Activated CD8-positive, alpha-beta memory T cell treated with anti-CD3 and anti-CD28 coated beads, Interleukin-2, amount 50 U/mL, for 1 hour (primary cell): ENCODE results near the gene CDC14B.
"Not testable (repeated sequence)": the region's sequence is repeated elsewhere in the genome, so short reads cannot be mapped to it uniquely, and the experiment has no call there.

Source experiments
- DNase-seq: peaks from one replicate; pipeline ENCODE4 v3.0.0-alpha.2; 2020; ENCODE audit errors: extremely low read depth

CDC14B gene

DNA sequence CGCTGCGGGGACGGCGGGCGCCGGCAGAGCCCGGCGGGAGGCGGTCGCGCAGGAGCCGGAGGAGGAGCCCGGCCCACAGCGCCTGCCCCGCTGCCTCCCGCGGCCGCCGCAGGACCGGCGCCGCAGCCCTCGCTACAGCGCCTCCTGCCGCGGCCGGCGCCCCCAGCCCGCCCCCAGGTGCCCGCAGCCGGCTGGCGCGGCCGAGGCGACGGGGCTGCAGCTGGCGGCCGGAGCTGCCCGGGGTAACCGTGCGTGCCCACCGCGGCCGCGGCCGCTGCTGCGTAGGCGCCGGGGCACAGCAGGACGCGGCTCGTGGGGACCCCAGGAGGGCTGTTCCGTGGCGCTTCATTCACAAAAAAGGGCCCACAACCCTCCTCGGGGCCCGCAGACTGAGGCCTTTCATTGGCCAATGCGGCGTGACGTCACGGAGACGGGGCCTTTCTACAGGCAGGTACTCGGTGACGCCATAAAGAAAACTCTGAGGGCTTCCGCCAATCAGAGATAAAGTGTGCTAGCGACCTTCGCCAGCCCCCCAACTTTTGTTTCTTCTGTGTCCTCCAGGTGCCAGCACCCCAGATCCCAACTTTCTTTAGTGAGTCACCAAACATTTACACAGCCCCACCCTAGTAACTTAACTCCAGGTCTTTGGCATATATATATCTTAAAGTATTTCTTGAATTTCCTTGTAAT lies at the start of gene CDC14B:
CDC14B (minus strand) TSS at position 353 of the 690 bp plus-strand sequence. CDS start 465 bp downstream, outside the sequence.
- DNase-seq: peak; percentile 45

DNA sequence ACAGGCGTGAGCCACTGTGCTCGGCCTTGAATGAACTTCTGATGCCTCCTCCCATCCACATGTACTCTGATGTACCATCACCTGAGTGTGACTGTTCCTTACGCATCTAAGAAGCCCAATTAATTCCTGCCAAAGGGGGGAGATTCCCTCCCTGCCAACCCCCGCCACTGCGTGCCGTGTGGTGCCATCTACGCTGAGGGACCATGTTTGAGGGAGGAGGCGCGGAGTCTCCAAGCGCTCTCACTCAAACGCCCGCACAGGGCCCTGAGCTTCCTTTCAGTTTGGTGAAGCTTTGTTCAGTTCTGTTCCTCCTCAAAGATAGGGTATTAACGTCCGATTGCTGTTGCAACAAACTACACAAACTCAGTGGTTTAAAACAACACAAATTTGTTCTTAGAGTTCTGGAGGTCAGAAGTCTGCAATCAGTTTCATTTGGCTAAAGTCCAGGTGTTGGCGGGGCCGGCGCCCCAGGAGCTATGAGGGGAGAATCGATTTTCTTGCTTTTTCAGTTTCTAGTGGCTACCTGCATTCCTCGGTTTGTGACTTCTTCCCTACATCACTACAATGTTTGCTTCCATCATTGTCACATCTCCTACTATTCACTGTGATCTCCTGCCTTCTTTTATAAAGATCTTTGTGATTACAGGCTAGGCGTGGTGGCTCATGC lies 49.4 kb upstream of the CDC14B start:
- DNase-seq: no peak

DNA sequence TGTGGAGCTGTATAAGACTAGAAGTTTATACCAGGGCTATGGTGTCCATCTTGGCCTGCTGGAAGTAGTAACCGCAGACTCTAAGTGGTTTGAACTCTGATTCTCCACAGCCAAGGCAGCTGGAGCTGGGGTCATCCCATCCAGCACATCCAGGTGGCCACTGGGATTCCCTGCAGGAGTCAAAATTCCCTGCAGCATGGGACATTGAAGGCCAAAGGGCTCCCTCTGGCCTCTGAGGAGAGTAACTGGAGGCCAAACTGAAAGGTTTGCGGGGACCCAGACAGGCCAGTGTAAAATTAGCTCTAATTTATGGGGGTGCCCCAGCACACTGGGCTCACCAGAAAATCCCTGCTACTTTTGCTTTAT lies 47.7 kb upstream of the CDC14B start:
- no peak for DNase-seq

DNA sequence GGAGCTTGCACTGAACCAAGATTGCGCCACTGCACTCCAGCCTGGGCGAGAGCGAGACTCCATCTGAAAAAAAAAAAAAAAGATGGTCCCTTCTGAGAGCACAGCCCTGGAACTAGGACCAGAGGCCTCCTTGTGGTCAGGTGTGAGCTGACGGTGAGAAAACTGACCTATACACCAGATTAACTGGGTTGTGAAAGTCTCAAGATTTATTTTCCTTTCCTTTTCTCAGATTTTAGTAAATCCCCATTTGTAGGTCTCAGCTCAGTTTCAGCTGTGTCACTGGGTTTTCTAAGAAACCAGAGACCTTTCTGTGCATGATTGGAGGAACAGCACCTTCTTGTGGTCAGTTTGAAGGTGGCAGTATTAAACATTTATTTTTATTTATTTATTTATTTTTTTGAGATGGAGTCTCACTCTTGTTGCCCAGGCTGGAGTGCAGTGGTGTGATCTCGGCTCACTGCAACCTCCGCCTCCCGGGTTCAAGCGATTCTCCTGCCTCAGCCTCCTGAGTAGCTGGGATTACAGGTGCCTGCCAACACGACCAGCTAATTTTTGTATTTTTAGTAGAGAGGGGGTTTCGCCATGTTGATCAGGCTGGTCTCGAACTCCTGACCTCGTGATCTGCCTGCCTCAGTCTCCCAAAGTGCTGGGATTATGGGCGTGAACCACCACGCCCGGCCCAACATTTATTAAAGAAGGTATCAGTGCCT lies 47.2 kb upstream of the CDC14B start:
- DNase-seq: not testable (repeated sequence)

DNA sequence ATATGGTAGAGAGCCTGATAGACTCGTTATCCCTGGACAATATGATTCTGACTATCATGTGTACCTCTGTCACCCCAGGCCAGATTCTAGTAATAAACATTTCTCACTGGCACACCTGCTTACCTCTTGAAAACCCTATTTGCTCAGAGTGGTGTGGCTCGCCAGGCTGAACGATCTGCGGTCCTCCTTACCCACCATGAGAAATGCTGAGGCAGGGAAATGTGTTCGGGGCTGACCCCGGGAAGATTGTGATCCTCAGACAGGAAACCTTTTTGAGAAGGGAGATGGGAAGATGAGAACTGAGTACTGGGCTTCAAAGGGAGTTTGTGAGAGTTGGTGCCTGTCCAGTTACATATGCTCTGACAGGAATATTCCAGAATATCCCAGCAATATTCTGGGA lies 46.1 kb upstream of the CDC14B start:
- DNase-seq: no peak

DNA sequence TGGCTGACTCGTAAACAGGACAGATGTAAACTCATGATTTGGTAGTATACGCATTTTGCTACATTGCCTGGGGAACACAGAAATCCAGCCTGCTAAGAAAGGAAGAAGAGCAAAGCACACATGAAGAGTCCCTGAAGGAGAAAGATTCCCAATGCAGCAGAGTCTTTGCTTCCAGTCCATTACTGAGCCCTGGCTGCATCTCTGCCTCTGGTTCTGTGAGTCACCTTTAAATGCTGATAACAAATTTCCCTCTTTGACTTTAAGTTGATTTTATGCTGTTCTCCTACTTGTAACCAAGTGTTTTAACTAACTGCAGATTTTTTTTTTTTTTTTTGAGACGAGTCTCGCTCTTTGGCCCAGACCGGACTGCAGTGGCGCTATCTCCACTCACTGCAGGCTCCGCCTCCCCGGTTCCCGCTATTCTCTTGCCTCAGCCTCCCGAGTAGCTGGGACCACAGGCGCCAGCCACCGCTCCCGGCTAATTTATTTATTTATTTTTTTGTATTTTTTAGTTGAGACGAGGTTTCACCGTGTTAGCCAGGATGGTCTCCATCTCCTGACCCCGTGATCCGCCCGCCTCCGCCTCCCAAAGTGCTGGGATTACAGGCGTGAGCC lies 44.0 kb upstream of the CDC14B start:
- DNase-seq: no peak

DNA sequence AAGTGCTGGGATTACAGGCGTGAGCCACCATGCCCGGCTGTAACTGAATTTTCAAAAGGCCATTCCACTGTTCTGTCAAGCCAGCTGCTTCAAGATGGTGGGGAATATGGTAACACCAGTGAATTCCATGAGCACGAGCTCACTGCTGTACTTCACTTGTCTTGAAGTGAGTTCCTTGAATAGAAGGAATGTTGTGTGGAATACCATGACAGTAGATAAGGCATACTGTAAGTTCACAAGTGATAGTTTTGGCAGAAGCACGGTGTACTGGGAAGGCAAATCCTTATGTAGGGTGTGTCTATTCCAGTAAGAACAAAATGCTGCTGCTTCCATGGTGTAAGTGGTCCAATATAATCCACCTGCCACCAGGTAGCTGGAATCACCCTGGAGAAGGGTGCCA lies 42.1 kb upstream of the CDC14B start:
- no peak for DNase-seq

DNA sequence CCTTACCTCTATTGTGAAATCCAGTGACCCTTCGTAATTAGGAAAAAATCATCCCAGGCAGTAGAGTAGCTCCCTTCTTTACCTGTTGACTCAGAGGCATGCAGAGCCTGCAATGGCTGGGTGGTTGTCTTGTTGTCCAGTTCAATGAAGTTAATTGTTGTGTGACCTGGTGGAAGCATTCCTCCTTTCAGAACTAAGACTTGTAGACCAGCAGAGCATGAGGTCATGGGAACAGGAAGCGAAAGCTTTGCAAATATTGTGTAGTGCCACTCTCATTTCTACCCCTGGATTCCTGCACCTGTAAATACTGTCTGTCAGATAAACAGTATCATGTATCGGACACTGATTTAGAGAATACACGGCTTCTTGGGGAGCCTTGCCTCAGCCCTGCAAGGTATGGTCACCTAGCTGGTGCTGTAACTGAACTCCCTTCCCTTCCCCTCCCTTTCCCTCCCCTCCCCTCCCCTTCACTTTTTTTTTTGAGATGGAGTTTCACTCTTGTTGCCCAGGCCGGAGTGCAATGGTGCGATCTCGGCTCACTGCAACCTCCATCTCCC lies 41.1 kb upstream of the CDC14B start:
- no peak for DNase-seq

DNA sequence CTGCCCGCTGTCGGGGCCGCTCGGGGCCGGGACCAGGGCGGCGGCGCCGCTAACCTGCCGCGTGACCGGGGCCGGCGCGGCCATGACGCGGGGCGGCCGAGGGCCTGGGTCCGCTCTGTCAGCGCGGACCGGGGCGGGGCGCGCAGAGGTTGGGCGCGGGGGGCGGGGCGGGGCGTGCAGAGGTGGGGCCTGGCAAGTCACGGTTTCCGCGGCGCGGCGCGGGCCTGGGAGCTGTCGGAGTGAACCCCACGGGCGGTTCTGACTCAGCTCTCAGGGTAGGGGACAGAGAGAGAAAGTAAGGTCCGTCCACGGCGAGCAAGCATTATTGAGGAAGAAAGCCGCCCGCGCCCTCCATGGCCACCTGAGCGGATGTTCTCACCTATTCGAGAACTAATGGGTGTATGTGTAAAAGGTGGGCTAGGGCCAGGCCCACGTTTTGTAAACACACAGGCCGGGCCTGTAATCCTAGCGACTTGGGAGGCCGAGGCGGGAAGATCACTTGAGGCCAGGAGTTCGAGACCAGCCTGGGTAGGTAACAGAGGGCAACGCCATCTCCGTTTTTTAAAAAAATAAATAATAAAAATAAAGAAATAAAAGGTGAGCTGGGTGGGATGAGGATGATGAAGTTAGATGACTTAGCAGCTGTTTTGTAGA lies 35.7 kb upstream of the CDC14B start, which contains the start of gene PRXL2C:
PRXL2C (minus strand) TSS at position 120 of the 654 bp plus-strand sequence; CDS start at position 84, 36 bp downstream.
- DNase-seq: peak; percentile 58

DNA sequence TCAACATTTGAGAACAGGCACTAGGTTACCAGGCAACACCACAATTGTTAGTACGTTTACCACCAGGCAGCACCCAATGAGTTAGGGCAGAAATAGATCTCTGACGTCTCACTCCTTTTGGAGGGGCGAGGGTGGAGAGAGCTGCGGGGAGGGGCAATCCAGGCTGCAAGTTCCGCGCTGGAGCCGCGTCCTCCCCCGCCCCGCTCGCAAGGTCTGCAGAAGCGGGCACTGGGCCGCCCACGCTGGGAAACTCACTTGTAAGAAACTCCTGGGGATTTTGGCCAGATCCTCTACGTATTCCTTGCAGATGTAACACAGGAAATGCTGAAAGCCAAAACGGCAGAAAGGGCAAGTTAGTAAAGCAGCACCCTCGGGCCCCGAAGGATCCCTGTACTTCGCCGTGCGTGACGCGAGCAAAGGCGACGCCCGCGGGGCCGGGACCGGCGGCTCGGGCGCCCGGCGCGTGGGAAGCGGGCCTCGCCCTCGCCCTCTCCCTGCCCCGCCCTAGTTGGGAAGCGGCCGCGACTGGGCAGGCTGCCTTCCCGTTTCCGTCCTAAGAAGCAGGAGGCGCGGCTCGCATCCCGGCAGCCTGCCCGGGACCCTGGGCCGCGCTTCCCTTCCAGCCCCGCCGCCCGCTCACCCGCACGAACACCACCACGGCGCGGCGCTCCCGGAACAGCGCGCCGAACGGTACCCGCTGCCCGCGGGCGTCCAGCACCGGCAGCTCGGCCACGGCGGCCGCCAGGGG lies 35.0 kb upstream of the CDC14B start:
- peak; percentile 74 for DNase-seq

DNA sequence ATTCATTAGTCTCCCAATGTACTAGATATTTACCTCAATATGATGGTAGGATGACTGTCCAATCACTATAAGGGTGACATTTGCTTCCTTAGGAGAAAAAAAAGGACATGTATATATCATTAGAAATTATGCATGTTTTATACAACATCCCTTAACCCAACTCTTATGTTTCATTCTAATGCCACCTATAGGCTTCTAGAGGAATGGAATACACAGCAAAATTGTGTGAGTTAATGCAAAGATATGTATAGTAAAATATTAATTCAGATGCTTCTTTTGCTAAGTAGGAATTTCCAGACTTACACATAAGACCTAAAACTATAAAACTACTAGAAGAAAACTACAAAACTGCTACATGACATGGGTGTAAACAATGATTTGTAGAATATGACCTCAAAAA lies 32.0 kb upstream of the CDC14B start:
- no peak for DNase-seq

DNA sequence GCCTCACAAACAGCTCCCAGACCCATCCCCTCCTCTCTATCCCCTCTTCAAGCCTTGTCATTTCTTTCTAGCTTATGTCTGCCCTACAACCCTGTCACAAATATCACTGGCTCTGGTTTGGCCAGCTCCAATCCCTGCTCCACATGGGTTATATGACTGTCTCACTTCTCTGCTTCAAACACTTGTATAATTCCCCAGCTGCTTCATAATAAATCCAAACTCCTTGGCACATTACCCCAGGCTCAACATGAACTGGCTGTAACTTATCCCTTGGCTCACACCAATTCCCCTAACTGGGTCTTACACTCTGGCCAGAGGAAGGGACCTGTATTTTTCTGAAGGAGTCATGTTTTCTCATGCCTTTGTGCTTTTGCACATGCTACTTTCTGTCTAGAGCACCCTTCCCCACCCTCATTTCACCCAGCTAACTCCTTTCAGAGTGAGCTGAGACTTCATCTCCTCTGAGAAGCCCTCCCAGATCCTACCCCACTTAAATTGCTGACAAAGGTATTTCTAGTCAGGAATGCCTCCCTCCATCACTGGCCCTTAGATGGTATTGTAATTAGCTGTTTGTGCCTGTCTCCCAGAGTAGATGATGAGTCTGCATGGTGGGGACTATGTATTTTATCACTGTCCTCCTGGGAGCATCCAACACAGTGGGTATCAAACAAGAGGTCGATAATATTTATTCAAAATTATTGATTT lies 30.1 kb upstream of the CDC14B start:
- DNase-seq: no peak

DNA sequence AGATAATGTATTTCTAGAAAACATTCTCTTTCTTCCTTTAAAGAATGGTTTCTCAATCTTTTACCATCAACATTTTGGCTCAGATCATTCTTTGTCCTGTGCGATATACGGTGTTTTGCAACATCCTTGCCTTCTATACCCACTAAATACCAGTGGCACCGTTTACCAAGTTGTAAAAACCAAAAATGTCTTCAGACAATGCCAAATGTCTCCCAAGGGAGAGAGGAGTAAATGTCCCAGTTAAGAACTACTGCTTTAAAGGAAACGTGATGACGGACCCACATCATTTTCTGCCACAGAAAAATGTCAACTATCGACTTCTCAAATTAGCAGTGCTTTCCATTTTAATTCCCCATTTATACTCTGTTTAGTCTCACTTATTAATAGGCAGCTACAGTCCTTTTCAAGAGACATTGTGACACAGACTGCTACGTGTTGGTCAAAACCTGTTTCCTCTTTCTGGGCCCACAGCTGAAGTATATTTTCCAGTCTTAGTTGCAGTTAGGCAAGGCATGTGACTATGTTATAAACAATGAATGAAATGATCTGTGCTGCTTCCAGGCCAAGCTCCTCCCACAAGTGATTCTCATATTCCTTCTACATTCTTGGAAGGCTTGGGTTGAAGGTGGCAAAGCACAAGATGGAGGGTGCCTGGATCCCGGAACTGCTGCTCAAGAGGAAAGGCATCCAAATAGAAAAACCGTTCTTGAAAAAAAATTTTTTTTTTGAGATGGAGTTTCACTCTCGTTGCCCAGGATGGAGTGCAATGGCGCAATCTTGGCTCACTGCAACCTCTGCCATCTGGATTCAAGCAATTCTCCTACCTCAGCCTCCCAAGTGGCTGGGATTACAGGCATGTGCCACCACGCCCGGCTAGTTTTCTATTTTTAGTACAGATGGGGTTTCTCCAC lies 26.7 kb upstream of the CDC14B start:
- no peak for DNase-seq

DNA sequence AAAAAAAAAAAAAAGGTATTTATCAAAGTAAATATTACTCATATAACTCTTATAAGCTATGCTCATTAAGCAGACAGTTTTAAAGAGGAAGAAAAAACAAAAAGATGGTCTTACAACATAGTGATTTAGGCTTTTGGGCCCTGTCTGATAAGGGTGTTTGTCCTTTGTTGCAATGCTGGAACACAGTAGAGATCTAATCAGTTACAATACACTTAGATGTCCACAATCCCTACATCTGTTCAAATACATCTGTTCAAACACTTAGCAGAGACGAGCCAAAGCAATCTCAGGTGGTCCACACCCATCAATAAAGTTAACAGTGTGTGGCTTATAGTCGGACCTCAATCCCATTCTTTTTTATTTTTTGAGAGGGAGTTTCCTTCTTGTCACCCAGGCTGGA lies 24.5 kb upstream of the CDC14B start:
- no peak for DNase-seq

DNA sequence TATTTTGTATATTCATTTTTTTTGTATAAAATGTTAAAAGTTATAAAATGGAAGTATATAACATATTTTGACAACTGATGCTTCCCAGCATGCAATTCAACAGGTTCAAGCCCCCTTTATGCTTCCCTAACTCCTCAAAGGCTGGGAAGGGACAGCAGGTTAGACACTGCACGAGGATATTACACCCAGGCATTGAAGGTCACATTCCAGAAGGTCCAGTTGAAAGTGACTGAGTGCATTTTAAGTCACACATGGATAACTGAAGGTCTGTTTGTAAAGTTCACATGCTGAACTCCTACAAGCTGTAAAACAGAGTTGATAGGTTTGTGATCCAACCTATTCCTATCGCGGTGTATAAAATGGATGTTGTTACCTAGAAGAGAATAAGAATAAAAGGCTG lies 21.9 kb upstream of the CDC14B start:
- no peak for DNase-seq

DNA sequence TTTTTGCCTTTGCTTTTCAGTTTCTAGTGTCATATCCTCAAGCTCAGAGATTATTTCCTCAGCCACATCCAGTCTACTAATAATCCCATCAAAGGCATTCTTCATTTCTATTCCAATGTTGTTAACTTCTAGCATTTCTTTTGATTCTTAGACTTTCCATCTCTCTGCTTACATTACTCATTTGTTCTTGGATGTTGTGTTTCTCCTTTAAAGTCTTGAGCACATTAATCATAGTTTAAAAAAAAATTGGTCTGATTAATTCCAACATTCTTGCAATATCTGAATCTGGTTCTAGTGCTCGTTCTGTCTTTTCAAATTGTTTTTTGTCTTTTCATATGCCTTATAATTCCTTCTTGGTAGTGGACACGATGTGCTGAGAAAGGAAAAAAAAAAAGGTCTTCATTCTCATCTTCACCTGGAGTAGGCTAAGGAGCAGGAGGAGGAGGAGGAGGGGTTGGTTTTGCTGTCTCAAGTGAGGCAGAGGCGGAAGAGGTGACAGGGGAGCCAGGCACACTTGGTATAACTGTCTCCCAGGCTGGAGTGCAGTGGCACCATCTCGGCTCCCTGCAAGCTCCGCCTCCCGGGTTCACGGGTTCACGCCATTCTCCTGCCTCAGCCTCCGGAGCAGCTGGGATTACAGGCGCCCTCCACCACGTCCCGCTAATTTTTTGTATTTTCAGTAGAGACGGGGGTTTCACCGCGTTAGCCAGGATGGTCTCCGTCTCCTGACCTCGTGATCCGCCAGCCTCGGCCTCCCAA lies 19.1 kb upstream of the CDC14B start:
- no peak for DNase-seq

DNA sequence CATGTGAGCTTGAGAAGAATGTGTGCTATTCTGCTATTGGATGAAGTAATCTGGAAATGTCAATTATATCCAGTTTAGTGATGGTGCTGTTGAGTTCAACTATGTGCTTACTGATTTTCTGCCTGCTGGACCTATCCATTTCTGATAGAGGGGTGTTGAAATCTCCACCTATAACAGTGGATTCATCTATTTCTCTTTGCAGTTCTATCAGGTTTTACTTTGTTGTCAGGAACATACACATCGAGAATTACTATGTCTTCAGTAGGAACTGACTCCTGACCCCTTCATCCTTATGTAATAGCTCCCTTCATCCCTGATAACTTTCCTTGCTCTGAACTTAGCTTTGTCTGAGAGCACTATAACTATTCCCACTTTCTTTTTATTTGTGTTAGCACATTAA lies 16.7 kb upstream of the CDC14B start:
- DNase-seq: no peak

DNA sequence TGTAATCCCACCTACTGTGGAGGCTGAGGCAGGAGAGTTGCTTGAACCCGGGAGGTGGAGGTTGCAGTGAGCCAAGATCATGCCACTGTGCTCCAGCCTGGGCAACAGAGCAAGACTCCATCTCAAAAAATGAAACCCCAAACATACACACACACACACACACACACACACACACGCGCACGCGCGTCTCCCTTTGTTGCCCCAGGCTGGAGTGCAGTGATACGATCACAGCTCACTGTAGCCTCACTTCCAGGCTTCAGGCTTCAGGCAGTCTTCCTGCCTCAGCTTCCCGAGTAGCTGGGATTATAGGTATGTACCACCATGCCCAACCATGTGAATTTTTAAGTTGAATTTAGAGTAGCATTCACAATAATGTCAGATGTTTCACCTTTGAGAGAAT lies 13.9 kb upstream of the CDC14B start:
- DNase-seq: not testable (repeated sequence)
